HG03457 (cell line): Measurements from ENCODE around the gene CASS4.

Experiments
- ATAC-seq: cut with Tn5 transposase; IDR thresholded peaks from one replicate; pipeline ENCODE4 v1.9.1; 2021; ENCODE audit warnings: moderate number of reproducible peaks; ENCODE audit not compliant: unreplicated experiment

The CASS4 gene

DNA sequence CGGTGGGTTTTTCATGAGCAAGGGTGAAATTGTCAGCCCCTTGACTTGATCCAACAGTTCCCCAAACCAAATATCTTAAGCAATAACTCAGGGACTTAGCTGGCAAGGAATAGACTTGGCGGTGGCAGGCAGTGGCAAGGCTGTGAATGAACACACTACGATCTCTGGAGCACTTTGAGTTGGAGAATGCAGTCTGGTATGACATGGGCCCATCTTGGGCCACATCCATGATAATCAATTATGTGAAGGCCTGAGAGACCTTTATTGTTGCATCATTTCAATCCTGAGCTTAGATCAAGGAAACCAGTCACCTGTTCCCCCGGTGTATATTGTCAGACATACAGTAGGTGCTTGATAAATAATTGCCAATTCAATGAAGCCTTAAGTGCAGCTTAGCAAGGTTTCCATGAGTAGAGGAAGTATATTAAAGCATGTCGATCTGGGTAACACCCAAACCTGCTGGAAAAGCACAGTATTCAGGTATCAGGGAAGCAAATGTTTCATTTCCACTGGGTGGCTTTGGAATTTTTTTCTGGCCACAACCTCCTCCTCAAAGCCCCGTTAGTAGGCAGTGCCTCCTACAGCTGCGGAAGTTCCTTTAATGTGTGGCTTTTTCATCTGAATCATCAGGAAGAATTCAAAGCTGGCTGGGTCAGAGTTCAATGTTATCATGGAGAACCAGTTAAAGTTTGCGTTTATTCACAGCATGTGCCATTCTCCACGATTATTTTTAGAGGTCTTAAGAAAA, 10.2 kb downstream of the CASS4 start:
- ATAC-seq = no peak

DNA sequence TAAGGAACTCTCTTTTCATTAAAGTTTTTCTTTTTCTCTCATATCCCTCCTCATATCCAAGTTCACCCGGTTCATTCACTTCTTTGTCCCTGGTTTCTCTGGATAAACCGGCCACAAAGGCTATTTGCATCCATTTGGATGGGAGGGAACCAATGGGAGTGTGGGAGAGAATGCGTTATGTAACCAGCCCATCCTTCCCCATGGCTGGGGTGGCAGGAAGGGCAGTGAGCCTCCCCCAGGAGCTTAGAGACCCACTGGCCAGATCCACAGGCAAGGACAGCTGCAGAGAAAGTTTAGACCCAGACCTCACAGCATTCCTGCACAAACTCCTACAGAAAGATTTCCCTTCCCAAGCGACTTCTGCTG, 10.7 kb downstream of the CASS4 start:
- ATAC-seq = no peak

DNA sequence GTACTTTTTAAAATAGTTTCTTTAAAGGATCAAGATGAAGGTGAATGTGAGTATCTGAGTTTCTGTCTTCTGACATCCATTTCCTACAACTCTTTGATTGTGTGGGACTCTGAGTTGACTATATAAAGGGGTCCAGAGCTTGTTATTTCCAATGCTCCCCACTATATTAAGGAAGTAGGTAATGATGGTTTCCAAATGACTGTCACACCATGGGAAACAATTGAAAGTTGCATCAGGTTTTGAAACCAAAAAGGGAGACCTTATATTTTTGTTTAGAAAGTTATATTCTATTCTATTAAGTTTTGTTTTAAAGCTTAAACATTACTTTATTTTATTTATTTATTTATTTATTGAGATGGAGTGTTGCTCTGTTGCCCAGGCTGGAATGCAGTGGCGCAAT, 11.2 kb downstream of the CASS4 start:
- no peak for ATAC-seq

DNA sequence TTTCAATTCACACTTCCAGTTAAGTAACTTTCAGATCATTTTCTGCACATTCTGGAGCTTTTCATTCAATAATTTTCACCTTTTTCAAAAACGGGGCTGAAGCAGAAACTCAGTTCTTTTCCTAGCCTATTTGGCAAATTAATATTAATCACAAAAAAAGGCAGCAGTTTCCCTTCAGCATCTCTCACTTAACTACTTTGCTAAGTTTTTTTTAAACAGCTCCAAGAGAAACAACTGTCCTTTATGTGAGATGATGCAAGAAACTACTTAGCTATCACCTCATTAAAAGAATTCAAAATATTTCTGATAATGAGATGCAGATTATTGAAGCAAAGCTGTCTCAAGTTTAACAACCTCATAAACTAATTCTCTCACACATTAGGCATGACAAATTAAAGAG, 11.8 kb downstream of the CASS4 start:
- no peak for ATAC-seq

DNA sequence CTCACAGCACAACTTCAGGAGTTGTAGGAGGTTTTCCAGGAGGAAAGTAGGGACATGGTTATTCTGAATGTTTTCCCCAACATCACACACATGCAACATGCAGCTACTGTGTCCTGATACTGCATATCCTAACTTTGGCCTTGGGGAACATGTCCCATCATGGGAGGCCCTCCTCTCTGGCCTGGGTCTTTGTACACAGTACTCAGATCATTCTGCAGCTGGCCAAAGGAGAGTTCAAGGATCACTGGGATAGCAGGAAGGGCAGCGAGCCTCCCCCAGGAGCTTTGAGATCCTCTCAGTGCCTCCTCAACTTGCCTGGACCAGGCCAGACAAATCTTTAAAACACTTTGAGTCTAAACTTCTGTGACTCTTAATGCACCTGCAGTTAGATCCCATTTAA, 12.9 kb downstream of the CASS4 start:
- ATAC-seq = no peak

DNA sequence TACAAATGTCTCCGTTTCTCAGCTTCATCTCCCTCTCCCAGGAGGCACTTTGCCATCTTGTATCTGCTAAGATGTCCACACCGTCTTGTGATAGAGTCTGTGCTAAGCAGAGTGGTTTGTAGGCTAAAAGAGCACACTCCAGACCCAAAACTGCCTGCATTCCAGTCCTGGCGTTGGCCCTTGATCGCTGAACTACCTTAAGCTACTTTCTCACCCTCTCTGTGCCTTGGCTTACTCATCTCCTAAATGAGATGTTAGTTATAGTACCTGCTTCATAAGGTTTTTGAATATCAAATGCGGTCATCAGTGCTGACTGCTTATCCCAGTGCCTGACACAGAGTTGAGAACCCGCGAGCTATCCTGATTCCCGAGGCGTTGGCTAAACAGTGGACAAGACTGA, 14.0 kb downstream of the CASS4 start:
- ATAC-seq = no peak

DNA sequence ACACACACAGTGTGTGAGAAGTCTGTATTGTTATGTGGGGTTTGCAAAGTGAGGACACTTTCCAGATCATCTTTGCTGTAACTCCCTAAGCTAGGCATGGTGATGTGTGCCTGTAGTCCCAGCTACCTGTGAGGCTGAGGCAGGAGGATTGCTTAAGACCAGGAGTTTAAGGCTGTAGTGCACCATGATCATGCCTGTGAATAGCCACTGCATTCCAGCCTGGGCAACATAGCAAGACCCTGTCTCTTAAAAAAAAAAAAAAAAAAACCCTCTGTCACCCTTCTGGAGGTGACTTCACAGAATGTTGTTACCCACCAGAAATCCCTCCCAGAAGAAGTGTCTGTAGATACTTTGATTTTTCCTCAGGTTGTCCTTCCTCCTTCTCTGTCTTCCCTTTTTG, 14.9 kb downstream of the CASS4 start:
- ATAC-seq = no peak

DNA sequence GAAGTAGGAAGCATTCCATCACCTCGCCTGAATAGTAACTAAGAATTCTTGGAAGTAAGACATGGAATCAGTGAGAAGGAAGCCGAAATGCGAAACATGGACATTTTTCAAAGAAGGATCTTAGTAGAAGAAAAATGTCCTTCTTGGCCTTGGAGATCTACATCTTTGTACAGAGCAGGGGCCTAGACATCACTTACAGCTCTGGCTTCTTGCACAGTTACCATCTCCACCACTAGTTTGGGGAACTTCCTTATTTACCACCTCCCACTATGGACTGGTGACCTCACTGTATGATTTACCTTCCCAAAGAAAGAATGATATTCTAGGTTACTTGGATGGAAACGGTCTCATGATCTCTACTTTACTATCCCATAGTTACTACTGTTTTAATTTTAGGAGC, 15.7 kb downstream of the CASS4 start:
- no peak for ATAC-seq

DNA sequence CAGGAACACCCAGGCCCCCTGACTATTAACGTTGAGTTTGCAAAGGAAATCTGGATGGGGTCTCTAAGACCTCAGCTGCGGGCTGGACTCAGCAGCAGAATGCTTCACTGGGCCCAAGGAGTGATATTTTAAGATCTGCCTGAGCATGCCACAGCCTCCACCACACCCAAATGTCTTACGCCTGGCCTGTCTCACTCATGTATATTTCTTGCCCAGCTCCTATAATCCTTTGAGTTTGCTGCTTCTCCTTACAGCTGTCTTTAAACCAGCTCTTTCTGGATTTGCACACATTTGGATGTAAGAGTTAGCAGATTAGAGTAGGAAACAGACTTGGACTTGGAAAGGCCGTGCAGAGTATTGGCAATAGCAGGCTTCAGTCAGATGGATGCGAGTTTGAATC, 16.4 kb downstream of the CASS4 start:
- no peak for ATAC-seq

DNA sequence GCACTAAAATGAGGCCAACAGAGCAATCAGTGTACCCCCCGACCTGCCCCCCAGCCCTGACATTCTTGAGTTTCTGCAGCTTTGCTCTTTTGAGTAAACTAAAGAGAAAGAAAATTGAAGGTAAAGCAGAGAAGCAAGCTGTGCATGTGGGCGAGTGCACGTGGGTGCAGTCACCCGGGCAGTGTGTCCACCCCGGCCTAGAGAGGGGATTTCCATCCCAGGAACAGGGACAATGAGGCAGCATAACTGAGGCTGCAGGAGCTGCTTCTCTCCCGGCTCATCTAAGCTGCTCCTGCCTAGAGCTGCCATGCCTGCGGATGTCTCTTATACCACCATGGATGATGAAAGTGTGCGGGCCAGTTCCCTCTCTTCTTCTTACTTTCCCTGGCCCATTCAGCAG, 16.8 kb downstream of the CASS4 start:
- ATAC-seq = no peak

DNA sequence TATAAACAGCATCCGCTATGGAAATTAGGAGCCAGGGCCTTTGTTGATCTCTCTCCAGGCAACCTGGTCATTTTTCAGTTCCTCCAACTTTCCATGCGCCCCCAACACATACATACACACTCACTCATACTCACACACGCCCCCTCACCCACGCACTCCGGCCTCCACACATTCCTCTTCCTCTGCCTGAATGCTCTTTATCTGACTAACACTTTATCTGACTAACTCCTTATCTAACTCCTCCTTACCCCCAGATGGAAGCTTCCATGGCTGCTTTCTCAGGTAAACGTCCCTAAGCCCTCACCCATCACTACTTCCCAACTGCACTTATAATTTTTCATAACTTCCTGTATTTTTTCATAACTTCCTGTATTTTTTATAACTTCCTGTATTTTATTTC, 17.4 kb downstream of the CASS4 start:
- ATAC-seq = no peak

DNA sequence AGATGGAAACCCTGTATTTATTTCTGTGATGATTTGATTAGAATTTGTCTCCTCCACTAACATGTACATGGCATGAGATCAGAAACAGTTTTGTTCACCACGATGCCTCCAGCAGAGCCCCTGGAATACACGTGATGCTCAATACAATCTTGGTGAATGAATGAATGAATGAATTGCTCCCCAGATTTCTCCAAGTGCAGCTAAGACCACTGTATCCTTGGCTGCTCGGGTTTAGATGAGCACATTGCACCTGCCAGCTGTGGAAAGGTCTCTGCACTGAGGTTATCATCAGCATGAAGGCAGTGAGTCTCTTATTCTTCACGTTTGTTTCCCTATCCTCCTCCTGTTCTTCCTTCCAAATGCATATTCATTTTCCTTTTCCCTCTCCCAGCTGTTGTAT, 17.9 kb downstream of the CASS4 start:
- ATAC-seq = no peak

DNA sequence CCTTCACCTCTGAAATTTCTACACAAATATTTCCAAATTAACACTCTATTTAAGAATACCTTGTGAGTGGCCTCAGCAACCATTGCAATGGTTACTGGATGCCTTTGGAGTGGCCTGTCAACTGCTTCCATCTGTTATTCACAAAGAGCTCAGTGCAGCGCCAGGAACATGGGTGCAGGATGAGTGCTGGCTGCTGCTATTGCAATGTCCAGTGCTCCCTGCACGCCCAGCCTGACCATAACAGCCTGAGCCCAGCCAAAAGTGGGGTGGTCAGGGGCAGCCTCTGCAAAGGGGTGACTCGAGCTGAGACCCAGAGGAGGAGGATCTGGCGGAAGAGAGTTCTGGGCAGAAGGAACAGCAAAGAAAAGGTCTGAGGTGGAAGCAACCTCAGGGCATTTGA, 18.4 kb downstream of the CASS4 start:
- no peak for ATAC-seq

DNA sequence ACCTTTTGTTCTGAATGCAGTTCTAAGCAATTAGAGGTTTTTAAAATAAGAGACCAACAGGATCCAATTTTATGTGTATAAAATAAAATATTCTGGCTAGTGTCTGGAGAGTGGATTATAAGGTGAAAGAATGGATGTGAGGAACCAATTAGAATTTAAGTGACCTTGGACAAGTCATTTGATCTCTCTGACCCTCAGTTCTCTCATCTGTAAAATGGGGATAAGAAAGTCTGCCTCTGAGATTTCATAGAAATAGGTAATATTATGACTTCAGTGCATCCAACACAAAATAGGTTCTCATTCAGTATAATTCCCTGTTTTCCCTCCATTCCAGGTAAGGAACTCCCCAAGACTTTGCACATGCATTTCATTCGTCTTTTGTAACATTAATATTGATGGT, 18.9 kb downstream of the CASS4 start:
- ATAC-seq = no peak

DNA sequence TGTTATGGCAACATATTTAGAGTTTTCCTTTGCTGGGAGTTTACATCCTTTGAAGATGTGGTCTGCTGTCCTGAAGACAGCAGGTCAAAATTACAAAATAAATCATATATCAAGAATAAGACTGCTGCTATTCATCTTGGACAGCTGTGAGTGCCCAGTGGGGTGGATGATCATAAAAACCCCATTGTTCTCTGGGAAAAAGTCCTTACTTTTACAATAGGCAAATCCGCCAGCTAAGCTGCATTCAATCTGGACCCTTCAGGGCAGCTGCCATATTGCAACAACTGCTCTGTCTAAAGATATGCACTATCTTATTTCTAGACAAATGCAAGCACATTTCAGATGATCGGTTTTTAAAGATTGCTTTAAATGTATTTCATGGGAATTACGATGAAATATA, 19.4 kb downstream of the CASS4 start:
- ATAC-seq = no peak

DNA sequence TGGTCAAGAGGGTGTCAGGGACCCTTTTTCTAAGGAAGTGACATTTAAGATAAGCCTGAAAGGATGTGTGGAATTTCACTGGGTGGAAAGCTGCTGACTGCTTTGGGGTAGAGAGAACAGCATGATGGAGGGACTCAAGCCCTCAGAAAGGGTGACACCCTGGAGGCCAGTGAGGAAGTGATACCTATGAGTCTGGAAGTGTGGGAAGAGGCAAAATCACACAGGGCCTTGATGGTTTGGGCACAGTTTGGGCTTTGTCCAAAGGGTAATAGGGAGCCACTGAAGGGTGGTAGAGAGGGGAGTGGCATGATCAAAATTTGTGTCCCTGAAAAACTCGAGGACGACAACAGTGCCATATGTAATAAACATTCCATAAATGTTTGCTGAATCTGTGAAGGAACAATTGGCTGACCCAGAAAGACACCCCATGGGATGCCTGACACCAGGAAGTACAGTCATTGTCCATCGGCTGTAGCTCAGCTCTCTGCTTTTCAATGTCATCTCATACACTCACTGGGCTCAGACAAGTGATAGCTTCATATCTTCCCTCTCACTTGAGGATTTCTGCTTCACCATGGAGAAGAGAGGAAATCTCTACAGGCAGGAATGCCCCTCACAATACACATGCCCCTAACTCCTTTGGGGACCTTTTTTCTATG, 21.3 kb downstream of the CASS4 start:
- no peak for ATAC-seq

DNA sequence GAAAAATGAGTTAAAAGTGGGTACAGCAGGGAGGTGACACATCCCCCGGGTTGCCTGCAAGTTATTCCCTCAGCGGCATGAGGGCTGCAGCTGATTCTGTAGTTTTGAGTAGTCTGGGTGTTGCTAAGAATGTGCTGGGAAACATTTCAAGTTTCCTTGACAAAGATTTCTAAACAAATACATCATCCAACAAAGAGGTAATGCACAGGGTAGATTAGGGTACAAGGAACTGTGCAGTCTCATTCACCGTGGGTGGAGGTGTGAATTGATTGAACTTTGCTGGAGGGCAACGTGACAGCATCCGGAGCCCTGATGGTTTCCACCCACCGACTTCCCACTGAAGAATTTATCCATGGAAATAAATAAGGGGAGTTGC, 21.8 kb downstream of the CASS4 start:
- ATAC-seq = no peak

DNA sequence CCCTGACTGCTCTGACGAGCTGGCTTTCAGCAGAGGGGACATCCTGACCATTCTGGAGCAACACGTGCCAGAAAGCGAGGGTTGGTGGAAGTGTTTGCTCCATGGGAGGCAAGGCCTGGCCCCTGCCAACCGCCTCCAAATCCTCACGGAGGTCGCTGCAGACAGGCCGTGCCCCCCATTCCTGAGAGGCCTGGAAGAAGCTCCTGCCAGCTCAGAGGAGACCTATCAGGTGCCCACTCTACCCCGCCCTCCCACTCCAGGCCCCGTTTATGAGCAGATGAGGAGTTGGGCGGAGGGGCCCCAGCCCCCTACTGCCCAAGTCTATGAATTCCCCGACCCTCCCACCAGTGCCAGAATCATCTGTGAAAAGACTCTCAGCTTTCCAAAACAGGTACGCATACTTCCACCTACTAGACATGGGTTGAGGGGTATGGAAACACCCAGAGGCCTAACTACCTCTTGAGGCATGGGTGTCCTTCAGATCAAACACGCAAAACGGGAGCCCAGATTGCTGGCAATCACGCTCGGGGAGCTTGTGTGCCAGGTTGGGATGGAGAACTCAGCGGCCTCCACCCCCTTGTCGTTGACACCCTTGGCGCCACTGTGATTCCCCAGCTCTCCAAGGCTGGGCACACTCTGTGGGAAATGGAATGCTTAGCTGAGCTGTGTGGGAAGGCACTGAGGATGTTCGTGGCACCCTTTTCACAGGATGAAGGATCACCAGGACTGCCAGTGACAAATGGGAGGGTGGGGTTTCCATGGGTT, 25.3 kb downstream of the CASS4 start:
- no peak for ATAC-seq

DNA sequence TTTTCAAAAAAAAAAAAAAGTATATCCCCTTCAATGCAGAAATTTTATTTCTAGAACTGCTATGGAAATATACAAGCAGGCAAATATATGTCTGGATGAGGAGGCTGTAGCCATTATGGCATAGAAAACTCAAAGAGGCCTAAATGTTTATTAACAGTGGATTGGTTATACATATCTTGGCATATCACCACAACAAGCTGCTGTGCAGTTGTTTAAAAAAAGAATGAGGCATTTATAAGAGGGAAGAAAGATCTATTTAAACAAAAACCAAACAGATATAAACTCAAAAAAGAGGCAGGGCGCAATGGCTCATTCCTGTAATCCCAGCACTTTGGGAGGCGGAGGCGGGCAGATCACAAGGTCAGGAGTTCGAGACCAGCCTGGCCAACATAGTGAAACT, 26.2 kb downstream of the CASS4 start:
- no peak for ATAC-seq

DNA sequence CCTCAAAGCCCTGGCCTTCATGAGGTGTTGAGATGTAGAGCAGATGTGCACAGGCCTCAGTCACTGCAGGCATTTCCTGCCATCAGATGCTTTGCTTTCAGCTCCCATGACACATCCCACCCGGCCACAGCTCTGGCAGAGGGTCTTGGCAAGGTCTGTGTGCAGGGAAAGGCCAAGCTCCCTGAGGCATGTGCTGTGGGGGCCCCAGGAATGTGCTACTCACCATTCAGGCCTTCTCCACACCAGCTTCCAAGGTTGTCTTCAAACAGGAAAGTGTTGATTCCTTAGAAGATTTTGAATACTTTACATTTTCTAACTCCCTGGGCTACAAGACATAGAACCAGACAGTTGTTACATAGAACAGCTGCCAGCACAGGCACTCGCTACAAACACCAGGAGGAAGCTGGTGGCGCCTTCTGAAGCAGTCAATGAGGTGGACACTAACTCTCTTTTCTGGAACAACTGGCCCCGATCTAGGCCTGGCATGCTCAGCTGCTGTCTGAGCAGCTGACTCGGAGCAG, 27.8 kb downstream of the CASS4 start:
- ATAC-seq = no peak

DNA sequence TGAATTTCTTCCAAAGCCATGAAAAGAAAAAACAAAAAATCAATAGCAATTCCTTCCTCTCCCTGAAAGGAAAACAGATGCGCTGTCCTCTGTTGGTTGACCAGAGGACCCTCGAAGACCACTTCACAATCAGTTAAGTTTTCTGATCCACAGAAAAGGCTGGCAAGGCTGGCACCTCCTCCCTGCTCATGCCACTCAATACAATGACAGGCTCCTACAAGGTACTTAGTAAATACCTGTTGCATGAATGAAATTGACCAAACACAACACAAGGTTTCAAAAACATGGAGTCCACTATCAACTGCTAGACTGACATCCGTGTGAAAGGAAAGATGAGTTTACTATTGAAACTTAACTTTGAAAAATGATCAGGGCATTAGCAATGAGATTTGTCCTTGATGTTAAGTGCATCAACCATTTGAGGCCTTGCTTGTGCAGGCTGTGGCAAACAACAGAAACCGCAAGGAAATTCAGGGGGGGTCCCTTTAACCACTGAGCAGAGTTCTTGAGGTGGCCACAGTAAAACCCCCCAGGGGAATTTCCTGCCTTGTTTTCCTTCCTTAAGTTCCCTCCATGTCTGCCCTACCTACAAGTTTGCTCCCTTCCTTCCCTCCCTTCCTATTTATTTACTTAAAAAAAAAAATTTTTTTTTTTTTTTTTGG, 28.4 kb downstream of the CASS4 start:
- peak; percentile 66 for ATAC-seq
